GM08714 (cell line): ENCODE data around the gene ADAM12.

ENCODE experiments used
- H3K4me3 ChIP-seq: fragments of 200-500 bp; sonication (Bioruptor generic); 2 replicates; pipeline ENCODE4 v1.5.1; 2014; ENCODE audit warnings: mild to moderate bottlenecking, low read length, inconsistent platforms
- ZNF274 ChIP-seq: IDR thresholded peaks from 2 replicates; pipeline ENCODE4 v1.6.1; 2012; ENCODE audit warnings: mild to moderate bottlenecking, low read depth, low read length

Gene ADAM12

DNA sequence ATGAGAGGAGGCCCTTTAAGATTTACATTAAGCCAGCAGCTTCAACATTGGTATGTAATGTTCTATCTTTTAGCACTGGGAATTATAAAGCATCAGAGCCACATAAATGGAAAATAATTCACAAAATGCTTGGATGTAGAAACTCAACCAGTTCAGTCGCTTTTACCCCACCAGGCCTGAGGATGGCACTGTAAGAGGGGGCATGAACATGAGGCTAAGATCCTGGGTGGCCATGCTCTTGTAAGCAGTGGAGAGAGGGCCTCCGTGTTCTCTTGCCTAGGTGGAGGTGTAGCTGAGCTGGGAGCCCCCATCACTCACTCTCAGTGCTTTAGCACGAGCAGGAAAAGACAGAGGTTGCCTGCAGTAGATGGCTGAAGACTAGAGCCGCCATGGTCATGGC, 253.1 kb downstream of the ADAM12 start:
- H3K4me3 ChIP-seq = no peak overlapping the region
- TF ChIP-seq ZNF274 = no peak

DNA sequence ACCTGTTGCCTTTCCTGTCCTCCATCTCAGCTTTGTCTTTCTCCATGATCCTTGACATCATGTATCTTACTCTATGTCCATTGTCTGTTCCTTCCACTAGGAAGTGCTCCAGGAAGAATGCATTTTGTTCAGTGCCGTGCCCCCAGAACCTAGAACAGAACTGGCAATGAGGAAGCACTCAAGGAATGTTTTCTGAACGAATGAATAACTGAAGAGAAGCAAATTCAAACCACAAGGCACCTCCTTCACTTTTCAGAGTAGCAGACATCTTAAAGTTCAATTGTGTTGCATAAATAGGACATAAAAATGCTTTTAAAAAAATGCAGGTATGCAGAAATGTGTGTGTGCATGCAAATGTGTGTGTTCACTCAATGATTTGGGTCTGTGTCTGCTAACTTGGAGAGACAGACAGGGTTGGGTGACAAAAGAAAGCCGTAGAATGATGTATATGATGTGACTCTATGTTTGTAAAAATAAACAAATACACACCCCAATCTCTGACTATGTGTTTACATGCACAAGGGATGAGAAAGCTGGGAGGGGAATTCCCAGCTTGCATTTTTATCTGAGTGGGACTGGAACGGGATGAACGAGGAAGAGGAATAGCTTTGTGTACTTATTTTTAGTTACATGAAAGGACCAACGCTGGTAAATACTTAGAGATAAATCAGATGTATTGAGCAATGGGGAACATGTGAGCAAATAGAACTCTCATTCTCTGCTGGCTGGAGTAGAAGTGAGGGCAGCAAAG, 254.2 kb downstream of the ADAM12 start:
- TF ChIP-seq ZNF274 = no peak
- no peak overlapping the region for H3K4me3 ChIP-seq

DNA sequence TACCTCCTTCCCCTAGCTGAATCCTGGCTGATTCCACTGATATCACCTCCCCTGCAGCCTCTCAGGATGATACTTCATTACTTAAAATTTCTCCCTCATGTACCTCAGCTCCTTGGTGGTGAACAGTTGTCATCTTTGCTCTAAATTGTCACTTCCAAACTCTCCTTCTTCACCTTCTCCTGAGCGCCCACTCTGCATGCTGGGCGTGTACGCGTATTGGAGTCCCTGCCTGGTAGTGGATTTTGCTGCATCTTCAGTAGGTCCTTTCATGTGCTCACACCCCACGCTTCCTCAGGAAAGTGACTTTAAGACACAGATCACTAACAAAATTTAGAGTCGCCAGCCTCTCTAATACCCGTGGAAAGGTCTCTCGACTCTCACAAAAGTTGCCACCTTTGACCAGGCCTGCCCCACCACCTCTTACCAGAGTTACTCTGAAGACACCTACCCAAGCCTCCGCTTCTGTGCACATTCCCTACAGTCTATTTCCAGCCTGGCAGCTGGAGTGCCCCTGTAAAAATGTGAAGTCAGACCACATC, 255.1 kb downstream of the ADAM12 start:
- TF ChIP-seq ZNF274 = no peak
- H3K4me3 ChIP-seq = no peak overlapping the region

DNA sequence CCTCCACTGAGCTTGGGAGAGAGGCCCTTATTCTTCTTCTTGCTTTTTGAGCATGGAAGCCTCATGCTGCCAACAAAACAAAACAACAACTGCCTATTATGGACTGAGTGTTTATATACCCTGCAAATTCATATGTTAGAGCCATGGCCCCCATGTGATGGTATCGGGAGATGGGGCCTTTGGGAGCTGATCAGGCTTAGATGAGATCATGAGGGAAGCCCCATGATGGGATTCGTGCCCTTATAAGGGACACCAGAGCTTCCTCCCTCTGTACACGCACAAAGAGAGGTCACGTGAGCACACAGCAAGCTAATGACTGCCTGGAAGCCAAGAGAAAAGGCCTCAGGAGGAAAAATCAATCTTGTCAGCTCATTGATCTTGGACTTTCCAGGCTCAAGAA, 256.9 kb downstream of the ADAM12 start:
- no peak for TF ChIP-seq ZNF274
- no peak overlapping the region for H3K4me3 ChIP-seq

DNA sequence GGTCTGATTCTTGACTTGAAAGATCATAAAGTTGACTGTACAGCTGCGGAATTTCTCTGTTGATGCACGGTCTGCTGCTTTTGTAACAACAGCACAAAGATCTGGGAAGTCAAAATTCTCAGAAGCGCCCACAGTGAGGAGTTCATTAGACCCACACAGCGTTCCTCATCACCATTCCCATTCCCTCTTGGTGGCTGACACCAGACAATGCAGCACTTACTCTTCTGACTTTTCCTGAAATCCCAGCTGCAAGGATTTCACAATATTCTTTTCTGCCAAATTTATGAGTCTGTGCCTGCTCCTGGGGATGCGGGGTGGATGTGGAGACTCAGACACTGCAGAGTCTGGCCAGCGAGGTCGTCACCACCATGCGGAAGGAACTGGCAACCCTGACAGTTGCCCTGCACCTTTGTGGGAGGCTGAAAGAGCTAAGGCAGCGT, 258.0 kb downstream of the ADAM12 start:
- H3K4me3 ChIP-seq = no peak overlapping the region
- no peak for TF ChIP-seq ZNF274

DNA sequence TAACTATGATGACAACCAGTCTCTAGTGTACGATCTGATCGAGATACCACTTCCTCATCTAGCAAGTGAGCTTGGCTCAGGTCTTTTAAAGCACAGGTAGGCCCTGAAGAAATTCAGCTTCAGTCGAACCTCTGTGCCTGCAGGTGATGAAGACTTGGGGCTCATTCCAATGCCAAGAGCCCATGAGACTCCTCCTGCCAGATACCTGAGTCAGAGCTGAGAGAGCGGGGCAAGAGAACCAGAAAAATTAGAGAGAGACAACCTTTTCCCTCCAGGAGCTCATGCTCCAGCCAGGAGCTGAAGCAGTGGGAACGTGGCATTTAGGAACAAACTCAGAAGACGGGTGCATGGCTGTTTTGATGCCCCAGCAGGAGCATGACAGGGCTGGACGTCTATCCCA, 259.3 kb downstream of the ADAM12 start:
- TF ChIP-seq ZNF274 = no peak
- no peak overlapping the region for H3K4me3 ChIP-seq

DNA sequence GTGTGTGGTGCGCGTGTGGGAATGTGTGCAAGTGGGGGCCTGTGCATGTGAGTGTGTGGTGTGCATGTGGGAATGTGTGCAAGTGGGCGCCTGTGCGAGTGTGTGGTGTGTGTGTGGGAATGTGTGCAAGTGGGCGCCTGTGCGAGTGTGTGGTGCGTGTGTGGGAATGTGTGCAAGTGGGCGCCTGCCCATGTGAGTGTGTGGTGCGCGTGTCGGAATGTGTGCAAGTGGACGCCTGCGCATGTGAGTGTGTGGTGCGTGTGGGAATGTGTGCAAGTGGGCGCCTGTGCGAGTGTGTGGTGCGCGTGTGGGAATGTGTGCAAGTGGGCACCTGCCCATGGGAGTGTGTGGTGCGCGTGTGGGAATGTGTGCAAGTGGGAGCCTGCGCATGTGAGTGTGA, 259.7 kb downstream of the ADAM12 start:
- H3K4me3 ChIP-seq = no peak overlapping the region
- TF ChIP-seq ZNF274 = no peak

DNA sequence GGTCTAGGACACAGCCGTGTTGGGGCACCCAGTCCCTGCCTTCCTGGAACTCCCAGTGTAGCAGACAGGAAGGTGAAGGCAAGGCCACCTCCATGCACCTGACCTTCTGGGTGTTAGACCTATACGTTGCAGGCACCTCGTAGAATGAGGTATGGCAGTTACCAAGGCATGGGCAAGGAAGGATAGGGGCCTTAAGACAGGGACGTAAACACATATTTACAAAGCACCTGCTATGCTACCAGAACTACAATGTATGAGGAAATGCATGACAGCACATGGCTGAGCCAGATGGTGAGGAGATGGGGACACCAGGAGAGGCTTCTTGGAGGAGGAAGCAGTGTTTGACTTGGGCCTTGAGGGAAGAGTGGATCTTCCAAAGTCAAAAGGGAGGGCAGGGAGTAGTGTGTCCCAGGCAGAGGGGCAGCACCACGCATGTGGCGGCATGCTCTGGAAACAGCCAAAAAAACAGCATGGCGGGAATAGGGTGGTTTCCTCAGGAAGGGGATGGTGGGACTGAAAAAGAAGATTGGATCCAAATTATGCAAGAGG, 260.7 kb downstream of the ADAM12 start:
- H3K4me3 ChIP-seq = no peak overlapping the region
- TF ChIP-seq ZNF274 = no peak

DNA sequence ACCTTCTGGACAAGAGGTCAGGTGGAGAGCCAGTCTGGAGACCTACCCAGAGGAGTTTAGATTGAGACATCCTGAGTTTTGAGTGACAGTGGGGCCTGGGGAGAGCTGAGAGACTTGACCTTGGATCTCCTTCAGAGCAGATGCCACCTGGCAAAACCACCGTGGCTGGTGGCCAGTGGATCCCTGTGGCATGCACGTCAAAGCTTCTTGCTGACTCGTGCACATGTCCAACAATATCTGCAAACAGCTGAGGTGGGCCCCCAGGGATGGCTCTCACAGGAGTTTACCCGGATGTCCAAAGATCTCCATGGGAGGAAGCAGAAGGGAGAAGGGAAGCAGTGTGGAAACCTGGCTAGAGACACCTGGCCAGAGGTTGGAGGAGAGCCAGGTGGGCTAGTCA, 261.4 kb downstream of the ADAM12 start:
- no peak for TF ChIP-seq ZNF274
- H3K4me3 ChIP-seq = no peak overlapping the region

DNA sequence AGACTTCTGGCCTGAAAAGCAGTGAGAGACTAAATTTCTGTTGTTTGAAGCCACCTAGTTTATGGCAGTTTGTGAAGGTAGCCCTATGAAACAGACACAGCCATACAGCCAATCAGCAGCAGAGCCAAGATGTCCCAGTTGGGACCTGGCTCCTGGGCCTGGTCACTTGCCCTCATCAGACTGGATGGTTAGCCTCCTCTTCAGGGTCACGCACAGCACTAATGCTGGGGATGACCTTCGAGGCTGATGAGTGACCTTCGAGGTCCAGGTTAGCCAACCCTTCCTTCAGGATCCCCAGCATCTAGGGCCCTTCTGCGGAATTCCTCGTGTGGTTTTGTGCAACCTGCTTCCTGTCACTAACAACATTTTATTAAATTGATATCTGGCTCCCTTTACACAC, 262.3 kb downstream of the ADAM12 start:
- no peak overlapping the region for H3K4me3 ChIP-seq
- no peak for TF ChIP-seq ZNF274

DNA sequence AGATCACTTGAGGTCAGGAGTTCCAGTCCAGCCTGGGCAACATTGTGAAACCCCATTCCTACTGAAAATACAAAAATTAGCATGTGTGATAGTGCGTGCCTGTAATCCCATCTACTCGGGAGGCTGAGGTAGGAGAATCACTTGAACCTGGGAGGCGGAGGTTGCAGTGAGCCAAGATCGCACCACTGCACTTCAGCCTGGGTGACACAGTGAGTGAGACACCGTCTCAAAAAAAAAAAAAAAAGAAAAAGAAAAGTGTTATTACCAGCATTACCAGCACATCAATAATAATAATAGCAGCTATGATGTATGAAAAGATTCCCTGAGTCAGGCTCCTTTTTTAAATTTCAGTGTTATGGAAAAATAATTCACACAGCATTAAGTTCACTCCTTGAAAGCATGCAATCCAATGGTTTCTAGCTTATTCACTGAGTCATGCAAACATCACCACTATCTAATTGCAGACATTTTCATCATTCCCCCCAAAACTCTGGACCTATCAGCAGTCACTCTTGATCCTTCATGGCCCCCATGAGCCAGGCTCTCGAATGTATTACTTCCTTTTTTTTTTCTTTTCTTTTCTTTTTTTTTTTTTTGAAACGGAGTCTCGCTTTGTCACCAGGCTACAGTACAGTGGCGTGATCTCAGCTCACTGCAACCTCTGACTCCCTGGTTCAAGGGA, 263.5 kb downstream of the ADAM12 start:
- no peak for TF ChIP-seq ZNF274
- H3K4me3 ChIP-seq = no peak overlapping the region

DNA sequence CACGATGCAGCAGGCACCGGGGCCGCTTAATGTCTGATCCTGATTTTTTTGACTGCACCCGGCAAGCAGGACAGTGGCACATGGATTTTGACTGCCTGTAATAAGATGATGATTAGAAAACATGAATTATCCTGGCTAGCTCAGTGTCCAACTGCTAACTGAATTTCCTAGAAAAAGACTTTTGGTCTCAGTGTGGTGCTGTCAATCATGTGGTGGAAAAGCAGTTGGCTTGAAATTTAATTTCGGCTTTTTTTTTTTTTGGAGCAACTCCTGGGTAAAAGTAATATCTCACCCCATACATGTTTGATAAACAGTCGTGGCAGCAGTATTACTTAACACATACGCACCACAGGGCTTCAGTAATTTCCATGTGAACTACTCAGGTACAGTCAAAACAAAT, 264.2 kb downstream of the ADAM12 start:
- TF ChIP-seq ZNF274 = no peak
- no peak overlapping the region for H3K4me3 ChIP-seq

DNA sequence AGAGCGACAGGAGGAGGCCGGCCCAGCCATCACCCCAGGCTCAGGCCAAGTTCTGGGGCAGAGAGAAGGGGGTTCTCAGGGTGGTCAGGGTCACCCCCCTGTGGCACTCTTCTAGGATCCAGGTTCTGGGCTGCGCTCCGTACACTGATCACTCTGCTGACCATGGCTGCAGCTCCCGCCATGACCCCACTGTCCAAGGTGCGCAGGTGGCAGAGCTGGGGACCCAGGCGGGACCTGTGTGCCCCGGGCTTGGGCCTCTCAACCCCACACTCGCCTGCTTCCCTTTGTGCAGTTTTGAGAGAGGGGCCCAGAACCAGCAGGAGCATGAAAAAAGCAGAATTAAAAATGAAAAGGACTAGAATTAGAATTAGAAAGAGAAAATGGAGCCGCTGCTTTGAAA, 264.8 kb downstream of the ADAM12 start:
- H3K4me3 ChIP-seq = no peak overlapping the region

DNA sequence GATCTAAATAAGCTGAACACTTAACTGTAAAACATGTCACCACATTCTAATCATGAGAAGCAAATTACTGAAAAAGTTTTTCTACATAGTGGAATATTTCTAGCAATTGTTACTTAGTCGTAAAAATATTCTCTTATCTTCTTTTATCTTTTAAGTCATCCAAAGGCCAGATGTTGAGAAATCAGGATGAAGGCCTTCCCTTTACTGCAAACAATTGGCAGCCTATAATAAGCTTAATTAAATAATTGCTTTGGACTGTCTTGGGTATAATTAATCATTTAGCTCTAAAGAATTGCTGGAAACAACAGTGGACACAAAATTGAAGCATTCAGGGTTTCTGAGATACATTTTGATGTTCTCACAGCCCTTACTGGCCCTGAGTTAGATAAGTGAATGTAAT, 265.4 kb downstream of the ADAM12 start:
- no peak overlapping the region for H3K4me3 ChIP-seq
- TF ChIP-seq ZNF274 = no peak

More for the DNA sequence above, 264.8 kb downstream of the ADAM12 start:
- no peak for TF ChIP-seq ZNF274

DNA sequence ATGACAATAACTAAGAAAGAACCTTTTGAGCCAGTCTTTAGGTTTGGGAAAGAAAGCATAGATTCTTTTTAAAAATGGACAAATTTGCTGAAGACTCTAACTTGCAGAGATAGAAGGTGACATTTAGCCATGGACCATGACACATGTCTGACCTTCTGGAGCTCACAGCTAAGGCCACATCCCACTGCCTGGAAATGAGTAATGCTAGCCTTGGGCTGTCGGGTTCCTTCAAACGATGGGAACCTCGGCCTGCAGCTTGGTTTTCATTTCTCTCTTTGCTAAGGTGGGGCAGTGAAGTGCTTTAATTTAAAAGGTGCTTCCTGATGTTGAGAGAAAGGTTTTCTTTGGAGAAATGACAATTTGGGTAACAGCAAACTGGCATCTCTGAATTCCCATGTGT, 268.7 kb downstream of the ADAM12 start:
- H3K4me3 ChIP-seq = no peak overlapping the region
- TF ChIP-seq ZNF274 = no peak

DNA sequence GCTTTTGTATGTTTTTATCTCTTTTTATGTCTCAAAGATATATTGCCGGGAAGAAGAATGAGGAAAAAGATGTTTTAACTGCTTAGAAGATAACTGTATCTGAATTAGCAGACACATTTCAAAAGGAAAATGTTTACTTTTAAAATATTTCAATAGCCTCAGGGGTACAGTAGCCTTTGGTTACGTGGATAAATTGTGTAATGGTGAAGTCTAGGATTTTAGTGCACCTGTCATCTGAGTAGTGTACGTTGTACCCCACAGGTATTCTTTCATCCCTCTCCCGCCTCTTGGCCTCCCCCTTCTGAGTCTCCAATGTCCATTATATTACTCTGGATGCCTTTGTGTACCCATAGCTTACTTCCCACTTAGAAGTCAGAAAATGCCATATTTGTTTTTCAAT, 269.8 kb downstream of the ADAM12 start:
- H3K4me3 ChIP-seq = no peak overlapping the region
- TF ChIP-seq ZNF274 = no peak
